Kidney (tissue), 22 donors: ENCODE measurements around the gene LRRC10. TPM values are rescaled to one million over a fixed set of nuclear protein-coding genes. Genes with fewer than 3 reads are reported as not detected.

Experiments
- DNase-seq, 5 donors: peaks; one replicate each; pipeline ENCODE4 v3.0.0-alpha.2; 2013 to 2020
- FAIRE-seq: peaks from 2 replicates; lab custom pipeline; 2012; peaks lifted over from hg19 to GRCh38; lab: Jason Lieb, UNC
- H3K27ac ChIP-seq, 2 donors: one replicate each; pipeline ENCODE4 v1.7.0; 2013; ENCODE audit warnings: low read depth in 2 of 2, low read length in 2 of 2, inconsistent platforms in 1 of 2
- H3K27me3 ChIP-seq: one replicate; pipeline ENCODE4 v1.7.1; 2013; ENCODE audit warnings: low read length, inconsistent platforms; ENCODE audit not compliant: control insufficient read depth, insufficient read depth
- H3K36me3 ChIP-seq, 3 donors: one replicate each; pipeline versions ENCODE4 v1.7.0 to v1.7.1; 2013; ENCODE audit warnings: low read length in 3 of 3, control low read depth in 1 of 3, inconsistent platforms in 1 of 3; ENCODE audit not compliant: insufficient read depth in 3 of 3, control insufficient read depth in 2 of 3
- H3K4me1 ChIP-seq, 3 donors: one replicate each; pipeline versions ENCODE4 v1.7.0 to v1.7.1; 2013; ENCODE audit warnings: low read length in 3 of 3, inconsistent platforms in 1 of 3, low read depth in 1 of 3; ENCODE audit not compliant: control insufficient read depth in 2 of 3, insufficient read depth in 2 of 3
- H3K4me3 ChIP-seq, 3 donors: one replicate each; pipeline versions ENCODE4 v1.7.0 to v1.8.1; 2013; ENCODE audit warnings: low read length in 3 of 3, control low read depth in 1 of 3, inconsistent platforms in 1 of 3
- H3K9ac ChIP-seq, 3 donors: one replicate each; pipeline versions ENCODE4 v1.7.0 to v1.7.1; 2013; ENCODE audit warnings: low read length in 3 of 3, control low read depth in 1 of 3, inconsistent platforms in 1 of 3
- H3K9me3 ChIP-seq, 3 donors: one replicate each; pipeline versions ENCODE4 v1.7.0 to v1.7.1; 2013; ENCODE audit warnings: low read length in 3 of 3, control low read depth in 1 of 3, inconsistent platforms in 1 of 3; ENCODE audit not compliant: control insufficient read depth in 2 of 3, insufficient read depth in 1 of 3
- intact Hi-C: fragments of 100-400 bp; cut with DNase I; formaldehyde crosslinking; loops from one replicate; pipeline ENCODE4 v1.11.1; 2022
- long read RNA-seq, 10 donors: library from polyadenylated mRNA in 1 of 10; unstranded in 1 of 10; transcript quantifications; one replicate each; pipeline ENCODE4 v2.0.0 and lab custom pipeline, GENCODE V29; 2021 to 2026
- polyA plus RNA-seq: library from polyadenylated mRNA; stranded (reverse); fragments of 350-450 nt; fragmentation: Illumina TruSeq; extraction: RNeasy Lipid Tissue Mini Kit (QIAGEN cat#74804); gene quantifications from one replicate; pipeline ENCODE4 v1.2.3, GENCODE V29; 2014; ENCODE audit warnings: low read depth, low replicate concordance; ENCODE audit not compliant: insufficient read depth
- total RNA-seq: library from RNA; stranded (reverse); fragmentation: NEBNext Ultra II Directional; extraction: Animal tissue kit (Norgen Biotek cat#: 25700); gene quantifications from one replicate; pipeline ENCODE4 v1.2.1, GENCODE V29; 2021
- TF ChIP-seq, protein P1 (sequence below): IDR thresholded peaks from 3 replicates; pipeline ENCODE4 v1.5.1; 2012; ENCODE audit warnings: mild to moderate bottlenecking, moderate library complexity, borderline replicate concordance; ENCODE audit not compliant: insufficient read depth; ENCODE audit errors: extremely low read depth
- donor health status: control.
- donor health status: control.
- donor health status: control.
- donor health status: control.
- donor health status: control.
- donor health status: DM: yes; HTN: yes; CAD: no.
- donor health status: Normal renal cell carcinoma (clear cell type).

Gene LRRC10, protein sequence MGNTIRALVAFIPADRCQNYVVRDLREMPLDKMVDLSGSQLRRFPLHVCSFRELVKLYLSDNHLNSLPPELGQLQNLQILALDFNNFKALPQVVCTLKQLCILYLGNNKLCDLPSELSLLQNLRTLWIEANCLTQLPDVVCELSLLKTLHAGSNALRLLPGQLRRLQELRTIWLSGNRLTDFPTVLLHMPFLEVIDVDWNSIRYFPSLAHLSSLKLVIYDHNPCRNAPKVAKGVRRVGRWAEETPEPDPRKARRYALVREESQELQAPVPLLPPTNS
- total RNA-seq, result not detected
- polyA plus RNA-seq, result not detected
- long read RNA-seq, donor 1, result 0 reads
- long read RNA-seq, donor 2, partial matches to known transcripts, result 0 of 1 reads
- long read RNA-seq, donor 2, other reads (novel, unspliced or antisense), result 0 of 1 reads
- long read RNA-seq, donor 3, result 0 reads
- long read RNA-seq, donor 4, result 0 reads
- long read RNA-seq, donor 5, result 0 reads
- long read RNA-seq, donor 6, result 0 reads
- long read RNA-seq, donor 7, result 0 reads
- long read RNA-seq, donor 8, result 0 reads
- long read RNA-seq, donor 9, result 0 reads
- long read RNA-seq, donor 10, result 0 reads

- FAIRE-seq, result no peak
These were observed at the start of gene LRRC10 for GRCh38 chr12:69610729-69611128. Gene LRRC10 (minus strand): TSS chr12:69610907. CDS start chr12:69610838, 69 bp downstream.

GRCh38 chr12:69660164-69660863, 49.6 kb upstream of the LRRC10 start:
- no peak overlapping the region for H3K9ac ChIP-seq
- H3K9me3 ChIP-seq, result no peaks in the 10 kb centered on the region
- no peaks in the 10 kb centered on the region for H3K27me3 ChIP-seq
- intact Hi-C loops, result no loop called here
- H3K36me3 ChIP-seq, result no peaks in the 10 kb centered on the region
- H3K4me3 ChIP-seq, result no peak overlapping the region
- H3K4me1 ChIP-seq, result peaks cover 0 to 9% (median 9%) of the 10 kb centered on the region in 3 donors
- DNase-seq, result no peak
- no peak overlapping the region for H3K27ac ChIP-seq
- TF ChIP-seq, protein P1, sequence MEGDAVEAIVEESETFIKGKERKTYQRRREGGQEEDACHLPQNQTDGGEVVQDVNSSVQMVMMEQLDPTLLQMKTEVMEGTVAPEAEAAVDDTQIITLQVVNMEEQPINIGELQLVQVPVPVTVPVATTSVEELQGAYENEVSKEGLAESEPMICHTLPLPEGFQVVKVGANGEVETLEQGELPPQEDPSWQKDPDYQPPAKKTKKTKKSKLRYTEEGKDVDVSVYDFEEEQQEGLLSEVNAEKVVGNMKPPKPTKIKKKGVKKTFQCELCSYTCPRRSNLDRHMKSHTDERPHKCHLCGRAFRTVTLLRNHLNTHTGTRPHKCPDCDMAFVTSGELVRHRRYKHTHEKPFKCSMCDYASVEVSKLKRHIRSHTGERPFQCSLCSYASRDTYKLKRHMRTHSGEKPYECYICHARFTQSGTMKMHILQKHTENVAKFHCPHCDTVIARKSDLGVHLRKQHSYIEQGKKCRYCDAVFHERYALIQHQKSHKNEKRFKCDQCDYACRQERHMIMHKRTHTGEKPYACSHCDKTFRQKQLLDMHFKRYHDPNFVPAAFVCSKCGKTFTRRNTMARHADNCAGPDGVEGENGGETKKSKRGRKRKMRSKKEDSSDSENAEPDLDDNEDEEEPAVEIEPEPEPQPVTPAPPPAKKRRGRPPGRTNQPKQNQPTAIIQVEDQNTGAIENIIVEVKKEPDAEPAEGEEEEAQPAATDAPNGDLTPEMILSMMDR, result no peak
- no peak for FAIRE-seq

More at GRCh38 chr12:69610729-69611128, at the start of gene LRRC10:
- Histone ChIP-seq H3K36me3 (no peaks in the 10 kb centered on the region), H3K4me1 (no peaks in the 10 kb centered on the region), H3K4me3 (no peak within 1 kb of the TSS), H3K27ac (no peak within 1 kb of the TSS), H3K27me3 (no peaks in the 10 kb centered on the region), H3K9ac (no peak within 1 kb of the TSS), H3K9me3 (no peaks in the 10 kb centered on the region)
- TF ChIP-seq, protein P1, result no peak
- DNase-seq, result no peak
- intact Hi-C loops, result no loop called here

- Histone ChIP-seq H3K27ac (no peak overlapping the region), H3K9ac (no peak overlapping the region), H3K27me3 (no peaks in the 10 kb centered on the region), H3K4me3 (no peak overlapping the region), H3K4me1 (peaks cover 0 to 9% (median 8%) of the 10 kb centered on the region in 3 donors), H3K36me3 (no peaks in the 10 kb centered on the region), H3K9me3 (no peaks in the 10 kb centered on the region)
- intact Hi-C loops, result no loop called here
- DNase-seq (no peak), FAIRE-seq (no peak)
- TF ChIP-seq, protein P1, result no peak
These were observed 47.5 kb upstream of the LRRC10 start for GRCh38 chr12:69658203-69658602.
